Gastroesophageal sphincter (tissue), 4 donors: ENCODE measurements around the gene CPNE5. TPM values are rescaled to one million over a fixed set of nuclear protein-coding genes. Genes with fewer than 3 reads are reported as not detected.

Experiments
- ATAC-seq: fragments of 150-250 bp; one replicate; pipeline ENCODE4 v1.9.1; 2016; ENCODE audit warnings: mild to moderate bottlenecking, moderate library complexity
- H3K27ac ChIP-seq, 4 donors: fragments of 200-600 bp; sonication (generic) in 3 of 4; 1 replicate in 3 of 4; 2 replicates in 1 of 4; pipeline ENCODE4 v1.5.1; 2016 to 2019
- H3K27me3 ChIP-seq: fragments of 200-600 bp; sonication (generic); one replicate; pipeline ENCODE4 v1.5.1; 2019
- H3K36me3 ChIP-seq, 2 donors: fragments of 200-600 bp; sonication (generic); one replicate each; pipeline ENCODE4 v1.5.1; 2019; ENCODE audit warnings: control low read depth in 1 of 2
- H3K4me1 ChIP-seq, 3 donors: fragments of 200-600 bp; sonication (generic); 1 replicate in 2 of 3; 2 replicates in 1 of 3; pipeline ENCODE4 v1.5.1; 2016 to 2019; ENCODE audit warnings: control low read depth in 2 of 3
- H3K4me3 ChIP-seq, 2 donors: fragments of 200-600 bp; sonication (generic); one replicate each; pipeline ENCODE4 v1.5.1; 2019; ENCODE audit warnings: mild to moderate bottlenecking in 1 of 2, moderate library complexity in 1 of 2
- H3K9me3 ChIP-seq, 3 donors: fragments of 200-600 bp; sonication (generic); one replicate each; pipeline ENCODE4 v1.5.1; 2017 to 2019; ENCODE audit warnings: control low read depth in 2 of 3
- CTCF ChIP-seq, 4 experiments: fragments of 200-600 bp in 2 of 4; fragments of 450-650 bp in 2 of 4; sonication (generic) in 1 of 4; IDR thresholded peaks; one replicate each; pipeline ENCODE4 v1.5.1; 2017 to 2019; ENCODE audit warnings: antibody characterized with exemption in 4 of 4, mild to moderate bottlenecking in 2 of 4, moderate library complexity in 2 of 4
- EP300 ChIP-seq: sonication (generic); formaldehyde crosslinking; IDR thresholded peaks from one replicate; pipeline ENCODE4 v1.6.1; 2017; ENCODE audit warnings: antibody characterized with exemption, mild to moderate bottlenecking
- POLR2A ChIP-seq, 2 donors: fragments of 450-650 bp; IDR thresholded peaks; one replicate each; pipeline ENCODE4 v1.6.1; 2017; ENCODE audit warnings: antibody characterized with exemption in 2 of 2, mild to moderate bottlenecking in 2 of 2, moderate library complexity in 1 of 2
- POLR2AphosphoS5 ChIP-seq: sonication (generic); formaldehyde crosslinking; IDR thresholded peaks from one replicate; pipeline ENCODE4 v1.6.1; 2017; ENCODE audit warnings: antibody characterized with exemption
- WGBS, 2 donors: methylation state at CpG; one replicate each; pipeline ENCODE4 v1.1.5; 2018; ENCODE audit warnings: low coverage in 1 of 2; 5-methylcytosine and 5-hydroxymethylcytosine counted together
- total RNA-seq, 4 donors: library from RNA; depleted of rRNA; stranded (reverse); fragments of >200 nt; gene quantifications; one replicate each; pipeline ENCODE4 v1.1.0, GENCODE V29; 2016

Gene CPNE5
- total RNA-seq: 1 to 10 TPM in 2 of 4 donors, under 1 TPM in 2; 0.42 to 2.3 (median 1.5) TPM

- H3K4me1 ChIP-seq: peaks cover 0 to 31% (median 18%) of the 10 kb centered on the region in 3 donors
- no peaks in the 10 kb centered on the region for H3K9me3 ChIP-seq
- peak within 1 kb of the TSS; percentile 39 to 61 for H3K4me3 ChIP-seq
- ATAC-seq: no peak
- WGBS, 2 donors: 18 to 30% methylated on average over 7 to 14 of the region's 57 CpGs
- no peaks in the 10 kb centered on the region for H3K36me3 ChIP-seq
- H3K27ac ChIP-seq: peak within 1 kb of the TSS in 2 of 4 donors; percentile 35 to 50
- H3K27me3 ChIP-seq: peaks cover 8% of the 10 kb centered on the region
- TF ChIP-seq POLR2A (IDR thresholded peaks at IDR 0.05) (no peak), EP300 (no peak), CTCF (IDR thresholded peaks at IDR 0.05) (no peak), POLR2AphosphoS5 (no peak)
Measured at GRCh38 chr6:36838896-36839748, at the start of gene CPNE5. TSS of gene CPNE5 (minus strand) at chr6:36839444. CDS start at chr6:36839377, 67 bp downstream.

- 87 to 93% methylated on average over 5 to 6 of the region's 7 CpGs for WGBS, 2 donors
- Histone ChIP-seq H3K36me3 (peaks cover 0 to 11% of the 10 kb centered on the region in 2 donors), H3K27me3 (no peaks in the 10 kb centered on the region), H3K27ac (no peak overlapping the region), H3K9me3 (no peaks in the 10 kb centered on the region), H3K4me3 (no peak overlapping the region), H3K4me1 (peaks cover 0 to 49% (median 12%) of the 10 kb centered on the region in 3 donors)
- ATAC-seq: no peak
- TF ChIP-seq EP300 (no peak), POLR2AphosphoS5 (no peak), POLR2A (IDR thresholded peaks at IDR 0.05) (no peak), CTCF (IDR thresholded peaks at IDR 0.05) (no peak)
Measured at GRCh38 chr6:36888115-36888643, 48.9 kb upstream of the CPNE5 start.

GRCh38 chr6:36886950-36887618 lies 47.8 kb upstream of the CPNE5 start:
- Histone ChIP-seq H3K27me3 (no peaks in the 10 kb centered on the region), H3K4me1 (peaks cover 0 to 49% (median 12%) of the 10 kb centered on the region in 3 donors), H3K27ac (peak overlapping the region in 2 of 4 donors; percentile 88 to 89), H3K4me3 (peak overlapping the region in 1 of 2 donors; percentile 75), H3K9me3 (no peaks in the 10 kb centered on the region), H3K36me3 (peaks cover 0 to 2% of the 10 kb centered on the region in 2 donors)
- 66 to 74% methylated on average over 7 to 10 of the region's 10 CpGs for WGBS, 2 donors
- no peak for TF ChIP-seq POLR2AphosphoS5
- TF ChIP-seq POLR2A (IDR thresholded peaks at IDR 0.05): no peak
- no peak for TF ChIP-seq CTCF (IDR thresholded peaks at IDR 0.05)
- no peak for TF ChIP-seq EP300
- no peak for ATAC-seq

GRCh38 chr6:36885461-36886401 lies 46.5 kb upstream of the CPNE5 start, which contains the start of gene C6orf89:
TSS of gene C6orf89 (plus strand) at chr6:36885952. CDS start at chr6:36899445, 13,493 bp downstream.
- Histone ChIP-seq H3K9me3 (no peaks in the 10 kb centered on the region), H3K27me3 (no peaks in the 10 kb centered on the region), H3K36me3 (no peaks in the 10 kb centered on the region), H3K4me3 (peak within 1 kb of the TSS; percentile 75 to 93), H3K4me1 (peaks cover 0 to 49% (median 12%) of the 10 kb centered on the region in 3 donors), H3K27ac (peak within 1 kb of the TSS; percentile 82 to 92 (median 88))
- 3 to 5% methylated on average over 20 to 25 of the region's 48 CpGs for WGBS, 2 donors
- peak; percentile 100 for ATAC-seq
- TF ChIP-seq POLR2AphosphoS5 (peak; percentile 83), POLR2A (IDR thresholded peaks at IDR 0.05) (peak; percentile 73 to 87), CTCF (IDR thresholded peaks at IDR 0.05) (peak; percentile 81 to 96 (median 92)), EP300 (no peak)
